ENCODE measurements around the gene FAM50B. TPM values are rescaled to one million over a fixed set of nuclear protein-coding genes. Genes with fewer than 3 reads are reported as not detected.

FAM50B gene
- total and polyA plus RNA-seq, 2 donors from 2014 or later, result 13.2 to 24.8 TPM

DNA sequence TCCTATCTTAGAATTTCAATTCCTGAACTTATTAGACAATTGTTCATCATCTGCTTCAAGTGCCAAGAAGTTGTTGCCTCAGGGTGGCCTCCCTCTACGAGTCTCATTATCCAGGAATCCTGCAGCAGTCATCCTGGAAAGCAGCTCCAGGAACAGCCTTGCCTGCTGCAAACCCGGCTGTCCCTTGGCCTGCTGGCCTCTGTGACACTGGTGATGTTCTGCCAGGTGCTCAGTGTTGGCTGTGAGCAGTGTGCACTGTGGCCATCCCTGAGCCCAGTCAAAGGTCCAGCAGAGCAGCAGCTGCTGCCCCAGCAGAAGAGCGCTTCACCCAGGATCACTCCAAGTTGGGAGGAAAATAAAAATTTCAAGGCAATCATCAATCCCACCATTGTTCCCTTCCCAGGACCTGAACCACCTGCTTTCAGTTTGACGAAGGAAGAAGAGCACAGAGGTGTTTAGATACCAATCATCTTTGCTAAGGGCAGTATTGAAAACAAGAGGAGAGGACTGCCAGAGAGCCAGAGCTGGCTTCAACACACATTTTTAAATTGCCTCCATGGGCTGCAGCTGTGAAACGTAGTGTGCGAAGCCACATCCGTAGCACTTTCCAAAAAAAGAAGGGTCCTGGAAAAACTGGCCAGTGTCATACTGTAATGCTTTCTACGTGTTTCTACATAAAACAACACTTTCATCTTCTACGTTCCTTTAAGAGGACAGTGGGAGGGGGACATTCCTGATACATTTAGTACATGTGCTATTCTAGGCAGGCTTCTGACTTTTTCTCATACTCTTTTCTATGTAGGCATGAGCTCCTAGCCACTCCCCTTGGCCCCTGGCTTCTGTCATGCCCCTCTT is 7.2 kb upstream of the FAM50B start:
- Histone ChIP-seq H3K9me3 (ENCODE audit: control insufficient read depth in 2 of 3, insufficient read depth in 1 of 3, low read length in 3 of 3) (no peaks in the 10 kb centered on the region), H3K27ac (ENCODE audit: low read depth in 2 of 2, low read length in 2 of 2) (no peak overlapping the region), H3K9ac (ENCODE audit: low read length in 3 of 3) (no peak overlapping the region), H3K4me1 (ENCODE audit: control insufficient read depth in 2 of 3, insufficient read depth in 2 of 3, low read depth in 1 of 3, low read length in 3 of 3) (peaks cover 0 to 11% (median 0%) of the 10 kb centered on the region in 3 donors), H3K36me3 (ENCODE audit: control insufficient read depth in 2 of 3, insufficient read depth in 3 of 3, low read length in 3 of 3) (no peaks in the 10 kb centered on the region), H3K27me3 (ENCODE audit: control insufficient read depth, insufficient read depth, low read length) (no peaks in the 10 kb centered on the region), H3K4me3 (ENCODE audit: low read length in 3 of 3) (no peak overlapping the region)
- FAIRE-seq (no peak), DNase-seq (no peak)
- TF ChIP-seq, protein P1, sequence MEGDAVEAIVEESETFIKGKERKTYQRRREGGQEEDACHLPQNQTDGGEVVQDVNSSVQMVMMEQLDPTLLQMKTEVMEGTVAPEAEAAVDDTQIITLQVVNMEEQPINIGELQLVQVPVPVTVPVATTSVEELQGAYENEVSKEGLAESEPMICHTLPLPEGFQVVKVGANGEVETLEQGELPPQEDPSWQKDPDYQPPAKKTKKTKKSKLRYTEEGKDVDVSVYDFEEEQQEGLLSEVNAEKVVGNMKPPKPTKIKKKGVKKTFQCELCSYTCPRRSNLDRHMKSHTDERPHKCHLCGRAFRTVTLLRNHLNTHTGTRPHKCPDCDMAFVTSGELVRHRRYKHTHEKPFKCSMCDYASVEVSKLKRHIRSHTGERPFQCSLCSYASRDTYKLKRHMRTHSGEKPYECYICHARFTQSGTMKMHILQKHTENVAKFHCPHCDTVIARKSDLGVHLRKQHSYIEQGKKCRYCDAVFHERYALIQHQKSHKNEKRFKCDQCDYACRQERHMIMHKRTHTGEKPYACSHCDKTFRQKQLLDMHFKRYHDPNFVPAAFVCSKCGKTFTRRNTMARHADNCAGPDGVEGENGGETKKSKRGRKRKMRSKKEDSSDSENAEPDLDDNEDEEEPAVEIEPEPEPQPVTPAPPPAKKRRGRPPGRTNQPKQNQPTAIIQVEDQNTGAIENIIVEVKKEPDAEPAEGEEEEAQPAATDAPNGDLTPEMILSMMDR (IDR thresholded peaks at IDR 0.05; ENCODE audit: borderline replicate concordance, extremely low read depth, insufficient read depth), result no peak
- intact Hi-C loops (cut with DNase I), result no loop called here

DNA sequence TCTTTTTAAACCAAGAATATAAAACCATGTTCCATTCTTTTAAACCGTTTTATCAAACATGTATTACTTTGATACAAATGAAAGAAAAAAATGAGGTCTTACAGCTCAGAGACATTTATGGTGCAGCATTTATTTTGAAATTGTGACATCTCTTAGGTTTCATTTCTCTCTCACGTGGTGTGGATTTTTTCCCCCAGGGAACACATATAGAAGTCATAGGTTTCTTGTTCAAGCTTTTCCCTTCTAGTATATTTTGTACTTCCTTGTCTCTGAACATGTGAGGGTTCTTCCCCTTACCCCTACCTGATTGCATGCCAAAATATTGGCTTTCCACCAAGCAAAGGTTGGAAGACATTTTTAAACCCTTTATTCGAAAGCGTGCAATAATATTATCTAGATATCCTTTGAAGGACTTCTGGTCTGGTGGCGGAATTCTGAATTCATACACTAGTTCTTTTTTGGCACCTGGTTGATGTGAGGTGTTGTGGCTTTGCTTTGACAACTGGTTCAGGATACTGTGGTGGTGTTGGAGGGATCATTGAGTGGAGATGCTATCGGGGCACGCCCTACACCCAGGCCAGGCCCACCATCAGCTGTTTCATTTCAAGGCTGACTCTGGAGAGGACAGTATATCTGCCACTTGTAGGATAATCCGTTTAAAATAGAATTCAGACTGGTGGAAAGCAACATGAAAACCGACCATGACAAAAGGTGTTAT is 5.6 kb upstream of the FAM50B start:
- TF ChIP-seq, protein P1 (IDR thresholded peaks at IDR 0.05; ENCODE audit: borderline replicate concordance, extremely low read depth, insufficient read depth), result no peak
- Histone ChIP-seq H3K9ac (ENCODE audit: low read length in 3 of 3) (no peak overlapping the region), H3K4me1 (ENCODE audit: control insufficient read depth in 2 of 3, insufficient read depth in 2 of 3, low read depth in 1 of 3, low read length in 3 of 3) (peaks cover 0 to 11% (median 2%) of the 10 kb centered on the region in 3 donors), H3K9me3 (ENCODE audit: control insufficient read depth in 2 of 3, insufficient read depth in 1 of 3, low read length in 3 of 3) (no peaks in the 10 kb centered on the region), H3K27me3 (ENCODE audit: control insufficient read depth, insufficient read depth, low read length) (no peaks in the 10 kb centered on the region), H3K27ac (ENCODE audit: low read depth in 2 of 2, low read length in 2 of 2) (no peak overlapping the region), H3K36me3 (ENCODE audit: control insufficient read depth in 2 of 3, insufficient read depth in 3 of 3, low read length in 3 of 3) (no peaks in the 10 kb centered on the region), H3K4me3 (ENCODE audit: low read length in 3 of 3) (no peak overlapping the region)
- FAIRE-seq, result no peak
- DNase-seq, result no peak
- intact Hi-C loops (cut with DNase I), result no loop called here

DNA sequence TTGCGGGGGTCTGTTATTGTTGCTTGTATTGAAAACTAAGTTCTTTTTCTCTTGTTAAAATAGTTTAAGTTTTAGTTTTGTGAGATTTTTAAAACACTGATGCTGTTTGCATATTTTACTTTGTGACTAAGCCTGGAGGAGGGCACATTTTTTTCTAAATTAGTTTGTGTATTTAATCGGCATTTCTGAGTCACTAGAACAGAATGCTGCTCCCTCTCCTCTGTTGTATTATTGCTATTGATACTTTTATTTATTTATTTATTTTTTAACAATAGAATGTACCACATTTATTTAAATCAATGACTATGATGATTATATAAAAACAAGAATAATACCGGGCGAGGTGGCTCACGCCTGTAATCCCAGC is 5.1 kb upstream of the FAM50B start:
- Histone ChIP-seq H3K9ac (ENCODE audit: low read length in 3 of 3) (no peak overlapping the region), H3K9me3 (ENCODE audit: control insufficient read depth in 2 of 3, insufficient read depth in 1 of 3, low read length in 3 of 3) (no peaks in the 10 kb centered on the region), H3K4me3 (ENCODE audit: low read length in 3 of 3) (no peak overlapping the region), H3K4me1 (ENCODE audit: control insufficient read depth in 2 of 3, insufficient read depth in 2 of 3, low read depth in 1 of 3, low read length in 3 of 3) (peaks cover 0 to 11% (median 2%) of the 10 kb centered on the region in 3 donors), H3K27me3 (ENCODE audit: control insufficient read depth, insufficient read depth, low read length) (no peaks in the 10 kb centered on the region), H3K27ac (ENCODE audit: low read depth in 2 of 2, low read length in 2 of 2) (no peak overlapping the region), H3K36me3 (ENCODE audit: control insufficient read depth in 2 of 3, insufficient read depth in 3 of 3, low read length in 3 of 3) (no peaks in the 10 kb centered on the region)
- FAIRE-seq (no peak), DNase-seq (no peak)
- TF ChIP-seq, protein P1 (IDR thresholded peaks at IDR 0.05; ENCODE audit: borderline replicate concordance, extremely low read depth, insufficient read depth), result no peak
- intact Hi-C loops (cut with DNase I), result no loop called here

Measured in kidney (tissue), 14 donors.